ENCODE data around the gene MAGI2.
A peak's percentile ranks its signal among the peaks of the same experiment; 100 is the strongest.

The MAGI2 gene

GRCh38 chr7:78141522-78142281, 1311.8 kb downstream of the MAGI2 start:
- Histone ChIP-seq H3K27ac (replicated peaks; ENCODE audit: low read length) (no peak overlapping the region), H3K9ac (ENCODE audit: low read depth, low read length, poor library complexity) (no peak overlapping the region)
- no CpG with 5 or more reads among the region's 9 CpGs for WGBS, 2 donors (ENCODE audit: extremely low coverage in 2 of 2, insufficient read length in 2 of 2, insufficient replicate concordance in 1 of 2)

GRCh38 chr7:78140109-78140508, 1313.4 kb downstream of the MAGI2 start:
- H3K4me3 ChIP-seq (ENCODE audit: low read length in 2 of 2): no peak overlapping the region
- H2AK5ac ChIP-seq (ENCODE audit: low read depth, low read length): no peak overlapping the region
- H3K18ac ChIP-seq (ENCODE audit: low read length): no peak overlapping the region
- no peak overlapping the region for H2BK15ac ChIP-seq (ENCODE audit: low read length)
- no peak overlapping the region for H3K23ac ChIP-seq (ENCODE audit: low read depth, low read length, poor library complexity)
- no peak overlapping the region for H3K14ac ChIP-seq (ENCODE audit: low read length)
- no peak overlapping the region for H4K91ac ChIP-seq (ENCODE audit: low read depth, low read length, poor library complexity)
- H3K4me1 ChIP-seq (ENCODE audit: control insufficient read depth in 2 of 2, insufficient read depth in 1 of 2, low read depth in 1 of 2, low read length in 2 of 2): peaks cover 0 to 17% of the 10 kb centered on the region in 2 donors
- DNase-seq (ENCODE audit: low spot score): no peak
- H3K4me2 ChIP-seq (ENCODE audit: insufficient read depth, low read length, poor library complexity, severe bottlenecking): no peak overlapping the region
- H3K79me1 ChIP-seq (ENCODE audit: low read depth, low read length): no peaks in the 10 kb centered on the region
- H2BK5ac ChIP-seq (ENCODE audit: low read length): no peak overlapping the region
- H3K27me3 ChIP-seq (ENCODE audit: control insufficient read depth in 3 of 3, insufficient read depth in 3 of 3, low read depth in 1 of 3, low read length in 3 of 3): no peaks in the 10 kb centered on the region
- H3K36me3 ChIP-seq (replicated peaks in 1 of 2; ENCODE audit: control insufficient read depth in 2 of 2, insufficient read depth in 2 of 2, low read length in 2 of 2): no peaks in the 10 kb centered on the region
- no peak overlapping the region for H3K4ac ChIP-seq (ENCODE audit: low read length)
- no CpG with 5 or more reads among the region's 2 CpGs for WGBS, 2 donors (ENCODE audit: extremely low coverage in 2 of 2, insufficient read length in 2 of 2, insufficient replicate concordance in 1 of 2)
- H3K9ac ChIP-seq (ENCODE audit: low read depth, low read length, poor library complexity): no peak overlapping the region
- no peak overlapping the region for H3K27ac ChIP-seq (replicated peaks; ENCODE audit: low read length)
- H2BK120ac ChIP-seq (ENCODE audit: low read depth, low read length): no peak overlapping the region
- H3K9me3 ChIP-seq (replicated peaks in 1 of 2; ENCODE audit: control insufficient read depth in 2 of 2, insufficient read depth in 1 of 2, low read depth in 1 of 2, low read length in 2 of 2): peaks cover 0 to 3% of the 10 kb centered on the region in 2 donors
- H2AFZ ChIP-seq (ENCODE audit: low read length): no peak overlapping the region
- H4K8ac ChIP-seq (ENCODE audit: low read depth, low read length): no peak overlapping the region
- no peak overlapping the region for H2BK12ac ChIP-seq (ENCODE audit: low read length)

More at GRCh38 chr7:78141522-78142281, 1311.8 kb downstream of the MAGI2 start:
- no peak overlapping the region for H4K91ac ChIP-seq (ENCODE audit: low read depth, low read length, poor library complexity)
- H3K23ac ChIP-seq (ENCODE audit: low read depth, low read length, poor library complexity): no peak overlapping the region
- no peak overlapping the region for H3K14ac ChIP-seq (ENCODE audit: low read length)
- no peak for DNase-seq (ENCODE audit: low spot score)
- H3K4me2 ChIP-seq (ENCODE audit: insufficient read depth, low read length, poor library complexity, severe bottlenecking): no peak overlapping the region
- H3K4me3 ChIP-seq (ENCODE audit: low read length in 2 of 2): no peak overlapping the region
- H2AK5ac ChIP-seq (ENCODE audit: low read depth, low read length): no peak overlapping the region
- peaks cover 0 to 17% of the 10 kb centered on the region in 2 donors for H3K4me1 ChIP-seq (ENCODE audit: control insufficient read depth in 2 of 2, insufficient read depth in 1 of 2, low read depth in 1 of 2, low read length in 2 of 2)
- no peak overlapping the region for H3K18ac ChIP-seq (ENCODE audit: low read length)
- no peaks in the 10 kb centered on the region for H3K27me3 ChIP-seq (ENCODE audit: control insufficient read depth in 3 of 3, insufficient read depth in 3 of 3, low read depth in 1 of 3, low read length in 3 of 3)
- H2BK5ac ChIP-seq (ENCODE audit: low read length): no peak overlapping the region
- no peak overlapping the region for H2BK15ac ChIP-seq (ENCODE audit: low read length)
- H2AFZ ChIP-seq (ENCODE audit: low read length): no peak overlapping the region
- H3K4ac ChIP-seq (ENCODE audit: low read length): no peak overlapping the region
- no peak overlapping the region for H4K8ac ChIP-seq (ENCODE audit: low read depth, low read length)
- no peak overlapping the region for H2BK12ac ChIP-seq (ENCODE audit: low read length)
- peaks cover 0 to 3% of the 10 kb centered on the region in 2 donors for H3K9me3 ChIP-seq (replicated peaks in 1 of 2; ENCODE audit: control insufficient read depth in 2 of 2, insufficient read depth in 1 of 2, low read depth in 1 of 2, low read length in 2 of 2)
- no peaks in the 10 kb centered on the region for H3K79me1 ChIP-seq (ENCODE audit: low read depth, low read length)
- H3K36me3 ChIP-seq (replicated peaks in 1 of 2; ENCODE audit: control insufficient read depth in 2 of 2, insufficient read depth in 2 of 2, low read length in 2 of 2): no peaks in the 10 kb centered on the region
- H2BK120ac ChIP-seq (ENCODE audit: low read depth, low read length): no peak overlapping the region

GRCh38 chr7:78139335-78139734, 1314.1 kb downstream of the MAGI2 start:
- no peak overlapping the region for H3K27ac ChIP-seq (replicated peaks; ENCODE audit: low read length)
- no peak overlapping the region for H3K9ac ChIP-seq (ENCODE audit: low read depth, low read length, poor library complexity)
- no peak overlapping the region for H2BK120ac ChIP-seq (ENCODE audit: low read depth, low read length)
- no peak overlapping the region for H3K14ac ChIP-seq (ENCODE audit: low read length)
- no peaks in the 10 kb centered on the region for H3K79me1 ChIP-seq (ENCODE audit: low read depth, low read length)
- H3K27me3 ChIP-seq (ENCODE audit: control insufficient read depth in 3 of 3, insufficient read depth in 3 of 3, low read depth in 1 of 3, low read length in 3 of 3): no peaks in the 10 kb centered on the region
- no CpG with 5 or more reads among the region's 3 CpGs for WGBS, 2 donors (ENCODE audit: extremely low coverage in 2 of 2, insufficient read length in 2 of 2, insufficient replicate concordance in 1 of 2)
- no peak overlapping the region for H4K8ac ChIP-seq (ENCODE audit: low read depth, low read length)
- no peak overlapping the region for H3K18ac ChIP-seq (ENCODE audit: low read length)
- no peak overlapping the region for H3K4ac ChIP-seq (ENCODE audit: low read length)
- H2BK12ac ChIP-seq (ENCODE audit: low read length): no peak overlapping the region
- no peaks in the 10 kb centered on the region for H3K36me3 ChIP-seq (replicated peaks in 1 of 2; ENCODE audit: control insufficient read depth in 2 of 2, insufficient read depth in 2 of 2, low read length in 2 of 2)
- H2AFZ ChIP-seq (ENCODE audit: low read length): no peak overlapping the region
- H2BK5ac ChIP-seq (ENCODE audit: low read length): no peak overlapping the region
- H3K23ac ChIP-seq (ENCODE audit: low read depth, low read length, poor library complexity): no peak overlapping the region
- peaks cover 0 to under 1% of the 10 kb centered on the region in 2 donors for H3K9me3 ChIP-seq (replicated peaks in 1 of 2; ENCODE audit: control insufficient read depth in 2 of 2, insufficient read depth in 1 of 2, low read depth in 1 of 2, low read length in 2 of 2)
- no peak overlapping the region for H2BK15ac ChIP-seq (ENCODE audit: low read length)
- no peak for DNase-seq (ENCODE audit: low spot score)
- H4K91ac ChIP-seq (ENCODE audit: low read depth, low read length, poor library complexity): no peak overlapping the region
- H2AK5ac ChIP-seq (ENCODE audit: low read depth, low read length): no peak overlapping the region
- H3K4me3 ChIP-seq (ENCODE audit: low read length in 2 of 2): no peak overlapping the region
- H3K4me1 ChIP-seq (ENCODE audit: control insufficient read depth in 2 of 2, insufficient read depth in 1 of 2, low read depth in 1 of 2, low read length in 2 of 2): peaks cover 0 to 17% of the 10 kb centered on the region in 2 donors
- H3K4me2 ChIP-seq (ENCODE audit: insufficient read depth, low read length, poor library complexity, severe bottlenecking): no peak overlapping the region

- H3K9ac ChIP-seq (ENCODE audit: low read depth, low read length, poor library complexity): no peak overlapping the region
- H3K23ac ChIP-seq (ENCODE audit: low read depth, low read length, poor library complexity): peak overlapping the region; percentile 81
- H2BK120ac ChIP-seq (ENCODE audit: low read depth, low read length): no peak overlapping the region
- no peak overlapping the region for H2BK12ac ChIP-seq (ENCODE audit: low read length)
- peaks cover 0 to 3% of the 10 kb centered on the region in 2 donors for H3K36me3 ChIP-seq (replicated peaks in 1 of 2; ENCODE audit: control insufficient read depth in 2 of 2, insufficient read depth in 2 of 2, low read length in 2 of 2)
- peaks cover 0 to 15% of the 10 kb centered on the region in 2 donors for H3K4me1 ChIP-seq (ENCODE audit: control insufficient read depth in 2 of 2, insufficient read depth in 1 of 2, low read depth in 1 of 2, low read length in 2 of 2)
- H4K91ac ChIP-seq (ENCODE audit: low read depth, low read length, poor library complexity): no peak overlapping the region
- H2AK5ac ChIP-seq (ENCODE audit: low read depth, low read length): no peak overlapping the region
- peak overlapping the region; percentile 55 for H3K18ac ChIP-seq (ENCODE audit: low read length)
- WGBS, 2 donors (ENCODE audit: extremely low coverage in 2 of 2, insufficient read length in 2 of 2, insufficient replicate concordance in 1 of 2): no CpG with 5 or more reads among the region's 11 CpGs
- no peak overlapping the region for H3K27ac ChIP-seq (replicated peaks; ENCODE audit: low read length)
- H2BK15ac ChIP-seq (ENCODE audit: low read length): no peak overlapping the region
- H3K27me3 ChIP-seq (ENCODE audit: control insufficient read depth in 3 of 3, insufficient read depth in 3 of 3, low read depth in 1 of 3, low read length in 3 of 3): no peaks in the 10 kb centered on the region
- H3K4me2 ChIP-seq (ENCODE audit: insufficient read depth, low read length, poor library complexity, severe bottlenecking): no peak overlapping the region
- no peak for DNase-seq (ENCODE audit: low spot score)
- H3K4me3 ChIP-seq (ENCODE audit: low read length in 2 of 2): no peak overlapping the region
- H2BK5ac ChIP-seq (ENCODE audit: low read length): no peak overlapping the region
- H3K79me1 ChIP-seq (ENCODE audit: low read depth, low read length): no peaks in the 10 kb centered on the region
- no peaks in the 10 kb centered on the region for H3K9me3 ChIP-seq (replicated peaks in 1 of 2; ENCODE audit: control insufficient read depth in 2 of 2, insufficient read depth in 1 of 2, low read depth in 1 of 2, low read length in 2 of 2)
- H4K8ac ChIP-seq (ENCODE audit: low read depth, low read length): no peak overlapping the region
- H3K14ac ChIP-seq (ENCODE audit: low read length): no peak overlapping the region
- no peak overlapping the region for H3K4ac ChIP-seq (ENCODE audit: low read length)
- H2AFZ ChIP-seq (ENCODE audit: low read length): no peak overlapping the region
These were observed 1318.7 kb downstream of the MAGI2 start for GRCh38 chr7:78134774-78135173.

All from neuronal stem cell (in vitro differentiated cells).